K562 (cell line): ENCODE results near the gene MC1R. TPM values are rescaled to one million over a fixed set of nuclear protein-coding genes. Genes with fewer than 3 reads are reported as not detected.

Experiments
- ATAC-seq: fragments of 200-7000 bp; cut with Tn5 transposase; 3 replicates; pipeline ENCODE4 v1.9.1; 2020; ENCODE audit warnings: moderate library complexity
- BruUV-seq: library from RNA; stranded (reverse); fragments of 400-500 nt; replicated peaks from 2 replicates; lab custom pipeline; 2021; lab: Mats Ljungman, UMichigan
- CTCF ChIA-PET: fragments of 300-600 bp; formaldehyde crosslinking; extraction: SDS; loops from one replicate; lab custom pipeline; 2021; ENCODE audit warnings: low intra/inter-chr PET ratio; lab: Yijun Ruan, JAX
- POLR2A ChIA-PET: fragments of 300-600, 350-650 bp; sonication (Branson Sonifier 250); formaldehyde crosslinking; extraction: SDS; loops from one replicate; lab custom pipeline; 2021; ENCODE audit warnings: antibody characterized with exemption, inconsistent platforms; lab: Yijun Ruan, JAX
- DNase-seq, 4 experiments: peaks; one replicate each; pipeline versions ENCODE4 v3.0.0 to v3.0.0-alpha.2; 2011 to 2018; ENCODE audit warnings: low spot score in 3 of 4, mixed read lengths in 3 of 4; ENCODE audit errors: extremely low read depth in 1 of 4
- FAIRE-seq: peaks from 2 replicates; lab custom pipeline; 2011; peaks lifted over from hg19 to GRCh38; lab: Jason Lieb, UNC
- H2AFZ ChIP-seq: 2 replicates; pipeline ENCODE4 v1.6.0; 2011; ENCODE audit warnings: low read depth, low read length, control low read depth, inconsistent platforms
- H3K27ac ChIP-seq: fragments of 200-600 bp; 3 replicates; pipeline ENCODE4 v1.8.0; 2011; ENCODE audit warnings: low read depth, mild to moderate bottlenecking, control low read depth, inconsistent platforms, low read length, moderate library complexity, mixed read lengths; ENCODE audit errors: extremely low read depth
- H3K27me3 ChIP-seq, 2 experiments: fragments of 300-600 bp in 1 of 2; 2 replicates in 1 of 2; 3 replicates in 1 of 2; pipeline versions ENCODE4 v1.6.0 to v1.8.0; 2011; ENCODE audit warnings: inconsistent platforms in 2 of 2, low read length in 2 of 2, mild to moderate bottlenecking in 1 of 2, mixed read lengths in 1 of 2, moderate library complexity in 1 of 2; ENCODE audit not compliant: control insufficient read depth in 2 of 2, insufficient read depth in 2 of 2
- H3K36me3 ChIP-seq: fragments of 300-600 bp; 3 replicates; pipeline ENCODE4 v1.8.0; 2011; ENCODE audit warnings: mild to moderate bottlenecking, low read length, inconsistent platforms; ENCODE audit not compliant: control insufficient read depth, insufficient read depth
- H3K4me1 ChIP-seq, 2 experiments: fragments of 200-600 bp in 1 of 2; replicated peaks in 1 of 2; 2 replicates in 1 of 2; 3 replicates in 1 of 2; pipeline versions ENCODE4 v1.5.1 to v1.8.0; 2011; ENCODE audit warnings: inconsistent platforms in 2 of 2, low read length in 2 of 2, mild to moderate bottlenecking in 1 of 2, mixed read lengths in 1 of 2, moderate library complexity in 1 of 2; ENCODE audit not compliant: control insufficient read depth in 2 of 2, insufficient read depth in 2 of 2
- H3K4me2 ChIP-seq: 2 replicates; pipeline ENCODE4 v1.6.1; 2011; ENCODE audit warnings: low read length, control low read depth, inconsistent platforms, mixed read lengths; ENCODE audit not compliant: insufficient read depth
- H3K4me3 ChIP-seq: fragments of 200-600 bp; sonication (generic), shearing (Covaris generic); 2 replicates; pipeline ENCODE4 v1.5.1; 2016; ENCODE audit warnings: control low read depth, inconsistent platforms
- H3K79me2 ChIP-seq: fragments of 200-600 bp; 3 replicates; pipeline ENCODE4 v1.8.0; 2011; ENCODE audit warnings: low read length, inconsistent platforms; ENCODE audit not compliant: control insufficient read depth, insufficient read depth
- H3K9ac ChIP-seq, 2 experiments: 2 replicates each; pipeline versions ENCODE4 v1.6.0 to v1.6.1; 2011; ENCODE audit warnings: low read depth in 2 of 2, low read length in 2 of 2, control low read depth in 1 of 2, inconsistent platforms in 1 of 2, mild to moderate bottlenecking in 1 of 2, mixed read lengths in 1 of 2; ENCODE audit not compliant: insufficient read depth in 1 of 2
- H3K9me1 ChIP-seq: one replicate; pipeline ENCODE4 v1.6.0; 2011; ENCODE audit warnings: inconsistent platforms, mild to moderate bottlenecking, low read length, moderate library complexity; ENCODE audit not compliant: control insufficient read depth, insufficient read depth
- H3K9me3 ChIP-seq: replicated peaks from 2 replicates; pipeline ENCODE4 v1.5.1; 2011; ENCODE audit warnings: low read depth, low read length, inconsistent platforms; ENCODE audit not compliant: control insufficient read depth, insufficient read depth
- H4K20me1 ChIP-seq: replicated peaks from 2 replicates; pipeline ENCODE4 v1.6.1; 2011; ENCODE audit warnings: low read length, inconsistent platforms, mixed read lengths; ENCODE audit not compliant: control insufficient read depth, insufficient read depth
- EZH2 ChIP-seq: IDR thresholded peaks from 2 replicates; pipeline ENCODE4 v1.6.1; 2012; ENCODE audit warnings: low read depth, mild to moderate bottlenecking, inconsistent platforms, low read length, borderline replicate concordance
- POLR3A ChIP-seq: IDR thresholded peaks from 2 replicates; pipeline ENCODE4 v1.6.1; 2011; ENCODE audit warnings: borderline replicate concordance, mild to moderate bottlenecking, moderate library complexity; ENCODE audit not compliant: insufficient read length, insufficient read depth; ENCODE audit errors: extremely low read depth
- RBM25 ChIP-seq: fragments of 200-400 bp; formaldehyde crosslinking; IDR thresholded peaks from 2 replicates; pipeline ENCODE4 v1.6.1; 2018; ENCODE audit warnings: low read length, low read depth, moderate library complexity; ENCODE audit not compliant: severe bottlenecking
- ZKSCAN8 ChIP-seq: fragments of 200-800 bp; sonication (Bioruptor generic); IDR thresholded peaks from 2 replicates; pipeline ENCODE4 v1.6.1; 2016; ENCODE audit warnings: missing genetic modification characterization, missing compliant biosample characterization
- ZNF311 ChIP-seq: fragments of 250-450 bp; sonication (Bioruptor Pico); IDR thresholded peaks from 2 replicates; pipeline ENCODE4 v1.4.0; 2020; ENCODE audit warnings: mild to moderate bottlenecking, moderate library complexity
- WGBS: fragments of 100-300 bp; shearing (Covaris generic); methylation state at CpG from one replicate; pipeline ENCODE4 v1.1.6; 2016; ENCODE audit warnings: low coverage, mixed read lengths; ENCODE audit not compliant: insufficient coverage; ENCODE audit errors: missing lambda C conversion rate; 5-methylcytosine and 5-hydroxymethylcytosine counted together
- in situ Hi-C: fragments of 300-500 bp; cut with MboI; formaldehyde crosslinking; loops from 4 replicates; pipeline ENCODE4 v1.15.0; 2018; ENCODE audit warnings: inconsistent platforms, mixed read lengths
- intact Hi-C: fragments of 100-400 bp; cut with micrococcal nuclease; formaldehyde crosslinking; loops from 2 replicates; pipeline ENCODE4 v1.14.2; 2022
- polyA plus RNA-seq, 8 experiments: library from polyadenylated mRNA; depleted of rRNA in 4 of 8; stranded (reverse) in 5 of 8; unstranded in 3 of 8; fragments of >200 nt; fragmentation: Nextera tagmentation in 2 of 8; fragmentation: Illumina TruSeq in 1 of 8; extraction: Ambion mirVana in 2 of 8; extraction: Trizol in 1 of 8; gene quantifications; 2 replicates each; pipeline versions ENCODE4 v1.2.1 to v1.2.3, GENCODE V29; 2011 to 2014; ENCODE audit warnings: inconsistent platforms in 1 of 8, missing spikeins in 1 of 8
- total RNA-seq, 7 experiments: library from RNA; depleted of rRNA in 6 of 7; stranded (reverse); fragments of >200 nt in 6 of 7; fragmentation: Illumina TruSeq in 2 of 7; extraction: Trizol in 2 of 7; gene quantifications; 2 replicates each; pipeline versions ENCODE4 v1.2.1 to v1.2.3, GENCODE V29; 2011 to 2021; ENCODE audit warnings: low replicate concordance in 1 of 7
- TF ChIP-seq, protein P1 (sequence below): fragments of 250-450 bp; sonication (Bioruptor Pico); IDR thresholded peaks from 2 replicates; pipeline ENCODE4 v1.4.0; 2020
- TF ChIP-seq, protein P2 (sequence below): fragments of 200-800 bp; sonication (Bioruptor generic); IDR thresholded peaks from 2 replicates; pipeline ENCODE4 v1.6.1; 2017; ENCODE audit warnings: missing genetic modification characterization, missing compliant biosample characterization
- TF ChIP-seq, protein P3 (sequence below), 2 experiments: IDR thresholded peaks; 2 replicates each; pipeline ENCODE4 v1.6.1; 2012; ENCODE audit warnings: improper control_type of control experiment in 2 of 2, low read depth in 2 of 2, low read length in 2 of 2, borderline replicate concordance in 1 of 2

MC1R gene
- total and polyA plus RNA-seq, 9 of the 15 experiments (the other 6 are each of a cell fraction or from before 2014, with no cell fraction given): 0.14 to 5.3 (median 2.5) TPM; not detected in 1

DNA sequence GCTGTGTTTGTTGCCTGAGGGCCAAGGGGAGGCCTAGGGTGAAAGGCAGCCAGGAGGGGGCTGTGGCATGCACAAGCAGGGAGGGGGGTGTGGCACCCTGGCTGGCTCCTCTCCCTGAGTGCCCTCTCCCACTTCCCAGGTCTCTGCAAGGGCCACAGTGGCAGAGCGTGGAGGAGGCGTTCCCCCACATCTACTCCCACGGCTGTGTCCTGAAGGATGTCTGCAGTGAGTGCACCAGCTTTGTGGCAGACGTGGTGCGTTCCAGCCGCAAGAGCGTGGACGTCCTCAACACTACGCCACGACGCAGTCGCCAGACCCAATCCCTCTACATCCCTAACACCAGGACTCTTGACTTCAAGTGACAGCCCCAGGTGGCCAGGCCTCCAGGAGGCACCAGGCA is 48.8 kb upstream of the MC1R start (continued):
- TF ChIP-seq ZKSCAN8 (no peak), RBM25 (no peak)
- TF ChIP-seq, protein P1, sequence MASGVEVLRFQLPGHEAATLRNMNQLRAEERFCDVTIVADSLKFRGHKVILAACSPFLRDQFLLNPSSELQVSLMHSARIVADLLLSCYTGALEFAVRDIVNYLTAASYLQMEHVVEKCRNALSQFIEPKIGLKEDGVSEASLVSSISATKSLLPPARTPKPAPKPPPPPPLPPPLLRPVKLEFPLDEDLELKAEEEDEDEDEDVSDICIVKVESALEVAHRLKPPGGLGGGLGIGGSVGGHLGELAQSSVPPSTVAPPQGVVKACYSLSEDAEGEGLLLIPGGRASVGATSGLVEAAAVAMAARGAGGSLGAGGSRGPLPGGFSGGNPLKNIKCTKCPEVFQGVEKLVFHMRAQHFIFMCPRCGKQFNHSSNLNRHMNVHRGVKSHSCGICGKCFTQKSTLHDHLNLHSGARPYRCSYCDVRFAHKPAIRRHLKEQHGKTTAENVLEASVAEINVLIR: no peak
- TF ChIP-seq, protein P2, sequence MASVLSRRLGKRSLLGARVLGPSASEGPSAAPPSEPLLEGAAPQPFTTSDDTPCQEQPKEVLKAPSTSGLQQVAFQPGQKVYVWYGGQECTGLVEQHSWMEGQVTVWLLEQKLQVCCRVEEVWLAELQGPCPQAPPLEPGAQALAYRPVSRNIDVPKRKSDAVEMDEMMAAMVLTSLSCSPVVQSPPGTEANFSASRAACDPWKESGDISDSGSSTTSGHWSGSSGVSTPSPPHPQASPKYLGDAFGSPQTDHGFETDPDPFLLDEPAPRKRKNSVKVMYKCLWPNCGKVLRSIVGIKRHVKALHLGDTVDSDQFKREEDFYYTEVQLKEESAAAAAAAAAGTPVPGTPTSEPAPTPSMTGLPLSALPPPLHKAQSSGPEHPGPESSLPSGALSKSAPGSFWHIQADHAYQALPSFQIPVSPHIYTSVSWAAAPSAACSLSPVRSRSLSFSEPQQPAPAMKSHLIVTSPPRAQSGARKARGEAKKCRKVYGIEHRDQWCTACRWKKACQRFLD: no peak
- TF ChIP-seq, all 486 proteins: peak for 0

DNA sequence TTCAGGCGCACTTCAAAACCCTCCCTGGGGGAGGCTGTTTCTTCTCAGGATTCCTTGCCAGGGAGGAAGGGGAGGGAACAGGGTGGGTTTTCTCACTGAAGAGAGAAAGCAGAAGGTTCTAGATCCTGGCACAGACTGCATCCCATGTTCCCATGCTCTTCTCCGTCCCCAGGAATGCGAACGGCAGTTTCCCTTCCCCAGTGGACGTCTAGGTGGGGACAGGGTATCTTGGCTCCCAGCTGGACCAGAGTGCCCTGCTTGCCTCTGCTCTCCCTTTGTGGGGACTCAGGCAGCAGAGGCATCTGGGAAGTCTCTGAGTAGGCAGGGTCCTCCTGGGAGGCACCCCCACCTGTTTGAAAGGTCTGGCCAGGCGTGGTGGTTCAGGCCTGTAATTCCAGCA is 48.2 kb upstream of the MC1R start:
- WGBS: 85% methylated on average over 6 of the region's 6 CpGs

More for the DNA sequence above, 48.2 kb upstream of the MC1R start:
- TF ChIP-seq, protein P3, sequence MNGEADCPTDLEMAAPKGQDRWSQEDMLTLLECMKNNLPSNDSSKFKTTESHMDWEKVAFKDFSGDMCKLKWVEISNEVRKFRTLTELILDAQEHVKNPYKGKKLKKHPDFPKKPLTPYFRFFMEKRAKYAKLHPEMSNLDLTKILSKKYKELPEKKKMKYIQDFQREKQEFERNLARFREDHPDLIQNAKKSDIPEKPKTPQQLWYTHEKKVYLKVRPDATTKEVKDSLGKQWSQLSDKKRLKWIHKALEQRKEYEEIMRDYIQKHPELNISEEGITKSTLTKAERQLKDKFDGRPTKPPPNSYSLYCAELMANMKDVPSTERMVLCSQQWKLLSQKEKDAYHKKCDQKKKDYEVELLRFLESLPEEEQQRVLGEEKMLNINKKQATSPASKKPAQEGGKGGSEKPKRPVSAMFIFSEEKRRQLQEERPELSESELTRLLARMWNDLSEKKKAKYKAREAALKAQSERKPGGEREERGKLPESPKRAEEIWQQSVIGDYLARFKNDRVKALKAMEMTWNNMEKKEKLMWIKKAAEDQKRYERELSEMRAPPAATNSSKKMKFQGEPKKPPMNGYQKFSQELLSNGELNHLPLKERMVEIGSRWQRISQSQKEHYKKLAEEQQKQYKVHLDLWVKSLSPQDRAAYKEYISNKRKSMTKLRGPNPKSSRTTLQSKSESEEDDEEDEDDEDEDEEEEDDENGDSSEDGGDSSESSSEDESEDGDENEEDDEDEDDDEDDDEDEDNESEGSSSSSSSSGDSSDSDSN (IDR thresholded peaks at IDR 0.05; ENCODE audit: borderline replicate concordance in 1 of 2, low read depth in 2 of 2, low read length in 2 of 2): no peak
- no peak for TF ChIP-seq POLR3A
- no peak for TF ChIP-seq ZNF311 (CRISPR knock-in tag)
- no peak for TF ChIP-seq EZH2
- CTCF ChIA-PET: no interaction called here
- Histone ChIP-seq H3K9me3 (peaks cover 7% of the 10 kb centered on the region), H2AFZ (no peak overlapping the region), H3K4me2 (no peak overlapping the region), H3K4me1 (peaks cover 11 to 34% of the 10 kb centered on the region in 2 experiments), H3K27ac (no peak overlapping the region), H3K9ac (peak overlapping the region in 1 of 2 experiments; percentile 67; a peak in 1 of 4 replicates), H3K4me3 (no peak overlapping the region), H3K27me3 (no peaks in the 10 kb centered on the region), H4K20me1 (peaks cover 7% of the 10 kb centered on the region), H3K9me1 (no peaks in the 10 kb centered on the region), H3K79me2 (peaks cover 25% of the 10 kb centered on the region), H3K36me3 (peaks cover 11% of the 10 kb centered on the region; the same call in 2 of the 3 replicates)
- in situ Hi-C loops (loop anchor here (5.0 kb wide), 1 partner anchor 63 kb away; no protein-coding TSS in a partner anchor), intact Hi-C loops (no loop called here)
- ATAC-seq (no peak), DNase-seq (no peak), FAIRE-seq (no peak)
- no TSS peak for BruUV-seq
- POLR2A ChIA-PET: interaction anchor here (0.6 kb wide), 1 partner anchor 158 kb away, joined by 3 read pairs; no protein-coding TSS in a partner anchor
